Heart right ventricle (tissue), 16 donors: Measurements from ENCODE around the gene SYNPO2. TPM values are rescaled to one million over a fixed set of nuclear protein-coding genes. Genes with fewer than 3 reads are reported as not detected.
"Not testable (repeated sequence)": the region's sequence is repeated elsewhere in the genome, so short reads cannot be mapped to it uniquely, and the experiment has no call there.

ENCODE experiments used
- ATAC-seq, 8 donors: fragments of 200-7000 bp; cut with Tn5 transposase; one replicate each; pipeline ENCODE4 v1.9.1; 2020; ENCODE audit warnings: mild to moderate bottlenecking in 8 of 8, moderate library complexity in 8 of 8, moderate number of reproducible peaks in 1 of 8
- DNase-seq, 2 donors: peaks; one replicate each; pipeline ENCODE4 v3.0.0-alpha.2; 2020
- H3K27ac ChIP-seq, 10 donors: fragments of 200-600 bp; sonication (generic) in 2 of 10; one replicate each; pipeline versions ENCODE4 v1.5.0 to v1.8.0; 2020 to 2022; ENCODE audit warnings: mild to moderate bottlenecking in 3 of 10
- H3K27me3 ChIP-seq, 7 donors: fragments of 200-600 bp; one replicate each; pipeline ENCODE4 v1.8.0; 2021 to 2022; ENCODE audit warnings: mild to moderate bottlenecking in 2 of 7
- H3K36me3 ChIP-seq, 9 donors: fragments of 200-600 bp; sonication (generic) in 1 of 9; one replicate each; pipeline versions ENCODE4 v1.5.0 to v1.8.0; 2020 to 2022; ENCODE audit warnings: mild to moderate bottlenecking in 2 of 9
- H3K4me1 ChIP-seq, 9 donors: fragments of 200-600 bp; sonication (generic) in 1 of 9; one replicate each; pipeline versions ENCODE4 v1.5.0 to v1.8.0; 2020 to 2022; ENCODE audit warnings: mild to moderate bottlenecking in 4 of 9
- H3K4me3 ChIP-seq, 10 donors: fragments of 200-600 bp; sonication (generic) in 2 of 10; one replicate each; pipeline versions ENCODE4 v1.5.0 to v1.8.0; 2020 to 2022; ENCODE audit warnings: mild to moderate bottlenecking in 7 of 10, moderate library complexity in 2 of 10
- H3K9me3 ChIP-seq, 11 donors: fragments of 200-600 bp in 10 of 11; sonication (generic) in 2 of 11; one replicate each; pipeline versions ENCODE4 v1.5.0 to v1.8.0; 2013 to 2022; ENCODE audit warnings: mild to moderate bottlenecking in 2 of 11, control low read depth in 1 of 11, moderate library complexity in 1 of 11
- WGBS, 2 donors: extraction: QIAGEN DNeasy Blood & Tissue Kit; methylation state at CpG; one replicate each; pipeline ENCODE4 v1.1.7; 2013; ENCODE audit warnings: inconsistent platforms in 1 of 2; 5-methylcytosine and 5-hydroxymethylcytosine counted together
- intact Hi-C, 10 donors: fragments of 100-400 bp; cut with DNase I; formaldehyde crosslinking; loops; one replicate each; pipeline versions ENCODE4 v1.11.1 to v1.14.2; 2022
- polyA plus RNA-seq, 2 donors: library from polyadenylated mRNA; stranded (reverse); fragments of 200-250 nt; gene quantifications; one replicate each; pipeline ENCODE4 v1.2.3, GENCODE V29; 2013
- total RNA-seq, 10 donors: library from RNA; stranded (reverse); fragmentation: NEBNext Ultra II Directional in 3 of 10; extraction: Animal tissue kit (Norgen Biotek cat#: 25700) in 3 of 10; gene quantifications; one replicate each; pipeline versions ENCODE4 v1.2.1 to v1.2.4, GENCODE V29; 2021 to 2023
- TF ChIP-seq, protein P1 (sequence below), 9 donors: fragments of 200-600 bp; sonication (generic) in 2 of 9; IDR thresholded peaks; one replicate each; pipeline versions ENCODE4 v1.5.0 to v1.8.0; 2021 to 2022; ENCODE audit warnings: antibody characterized with exemption in 9 of 9, mild to moderate bottlenecking in 5 of 9, moderate library complexity in 1 of 9
- donor health status: Arrhythmogenic right ventricular cardiomyopathy.
- donor health status: ischemic (EF 13 %, LVEDD 7.1; RV severe dilation, severe dysfunction).
- donor health status: healthy with polysubstance abuse.
- donor health status: DM: no; HTN: yes; CAD: no.
- donor health status: DM: no; HTN: no; CAD: no.
- donor health status: ischemic (EF 25% LVEDD 6.9; RV normal size, moderate dysfunction).
- donor health status: ischemic (EF 25% LVEDD 5.7; RV mildly dilated, moderate dysfunction).
- donor health status: healthy.
- donor health status: DM: yes; HTN: yes; CAD: no.
- donor health status: Ischemic cardiomyopathy.
- donor health status: ischemic (EF 35%, LVEDD 5.7; RV mildly dilated, moderate dysfunction).
- donor health status: nonischemic (EF 11% LVEDD 7.7; RV severe dilation, severe dysfunction).
- donor health status: DM: yes; HTN: yes; CAD: no.
- donor health status: PGD.
- donor health status: ischemic (EF 29% LVEDD 5.4; RV normal size, mild dysfunction).
- donor health status: nonischemic (EF 23%, LVEDD 6.1; RV moderate dilation, normal function).

The SYNPO2 gene
- total and polyA plus RNA-seq, 12 donors: 27.5 to 405 (median 244) TPM

DNA sequence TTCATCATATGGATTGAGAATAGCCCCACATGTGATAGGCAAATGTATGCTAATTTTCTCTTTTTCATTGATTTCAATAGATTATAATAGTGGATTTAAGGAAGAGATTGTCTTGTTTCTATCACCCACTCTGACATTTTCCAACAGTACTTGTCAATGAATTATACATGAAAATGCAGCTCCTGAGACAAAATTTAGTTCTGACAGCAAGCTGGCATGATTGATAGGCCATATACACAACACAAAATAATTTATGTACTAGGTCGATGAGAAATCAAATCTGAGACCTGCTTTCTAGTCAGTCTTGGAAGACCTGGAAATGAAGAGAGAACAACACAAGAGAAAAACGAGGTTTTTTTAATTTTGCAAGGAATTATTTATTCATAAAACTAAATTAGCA lies 129.0 kb downstream of the SYNPO2 start:
- Histone ChIP-seq H3K4me3 (no peak overlapping the region), H3K4me1 (peaks cover 0 to 57% (median 18%) of the 10 kb centered on the region in 9 donors)
- intact Hi-C loops: no loop called here

GRCh38 chr4:119020158-119020557 lies 131.5 kb downstream of the SYNPO2 start:
- TF ChIP-seq, protein P1, sequence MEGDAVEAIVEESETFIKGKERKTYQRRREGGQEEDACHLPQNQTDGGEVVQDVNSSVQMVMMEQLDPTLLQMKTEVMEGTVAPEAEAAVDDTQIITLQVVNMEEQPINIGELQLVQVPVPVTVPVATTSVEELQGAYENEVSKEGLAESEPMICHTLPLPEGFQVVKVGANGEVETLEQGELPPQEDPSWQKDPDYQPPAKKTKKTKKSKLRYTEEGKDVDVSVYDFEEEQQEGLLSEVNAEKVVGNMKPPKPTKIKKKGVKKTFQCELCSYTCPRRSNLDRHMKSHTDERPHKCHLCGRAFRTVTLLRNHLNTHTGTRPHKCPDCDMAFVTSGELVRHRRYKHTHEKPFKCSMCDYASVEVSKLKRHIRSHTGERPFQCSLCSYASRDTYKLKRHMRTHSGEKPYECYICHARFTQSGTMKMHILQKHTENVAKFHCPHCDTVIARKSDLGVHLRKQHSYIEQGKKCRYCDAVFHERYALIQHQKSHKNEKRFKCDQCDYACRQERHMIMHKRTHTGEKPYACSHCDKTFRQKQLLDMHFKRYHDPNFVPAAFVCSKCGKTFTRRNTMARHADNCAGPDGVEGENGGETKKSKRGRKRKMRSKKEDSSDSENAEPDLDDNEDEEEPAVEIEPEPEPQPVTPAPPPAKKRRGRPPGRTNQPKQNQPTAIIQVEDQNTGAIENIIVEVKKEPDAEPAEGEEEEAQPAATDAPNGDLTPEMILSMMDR (IDR thresholded peaks at IDR 0.05): no peak
- Histone ChIP-seq H3K4me3 (no peak overlapping the region), H3K27ac (peak overlapping the region in 8 of 10 donors; percentile 3 to 76 (median 66)), H3K4me1 (peaks cover 0 to 59% (median 29%) of the 10 kb centered on the region in 9 donors), H3K9me3 (peaks cover 0 to 5% (median 0%) of the 10 kb centered on the region in 11 donors), H3K36me3 (peaks cover 0 to 19% (median 0%) of the 10 kb centered on the region in 9 donors), H3K27me3 (no peaks in the 10 kb centered on the region)
- 26 to 43% methylated on average over 1 of the region's 1 CpG for WGBS, 2 donors
- intact Hi-C loops: no loop called here
- ATAC-seq (peak in 7 of 8 donors; percentile 27 to 89 (median 68)), DNase-seq (no peak)

More for the DNA sequence above, 129.0 kb downstream of the SYNPO2 start:
- H3K36me3 ChIP-seq: no peaks in the 10 kb centered on the region
- peak overlapping the region in 3 of 10 donors; percentile 49 to 75 (median 60) for H3K27ac ChIP-seq
- WGBS, 2 donors: 85 to 89% methylated on average over 2 of the region's 2 CpGs
- ATAC-seq: no peak
- peaks cover 0 to 5% (median 0%) of the 10 kb centered on the region in 11 donors for H3K9me3 ChIP-seq
- H3K27me3 ChIP-seq: no peaks in the 10 kb centered on the region
- no peak for DNase-seq
- TF ChIP-seq, protein P1 (IDR thresholded peaks at IDR 0.05): no peak

- H3K27ac ChIP-seq: peak overlapping the region in 4 of 10 donors; percentile 64 to 92 (median 77)
- intact Hi-C loops, DNase-seq, ATAC-seq, H3K27me3 ChIP-seq, H3K4me3 ChIP-seq, H3K9me3 ChIP-seq: not testable (repeated sequence)
- H3K36me3 ChIP-seq: peaks cover 0 to 19% (median 0%) of the 10 kb centered on the region in 9 donors
- WGBS, 2 donors: 96 to 98% methylated on average over 4 of the region's 4 CpGs
- H3K4me1 ChIP-seq: peaks cover 7 to 64% (median 42%) of the 10 kb centered on the region in 9 donors
These were observed 133.9 kb downstream of the SYNPO2 start for GRCh38 chr4:119022520-119022919.

GRCh38 chr4:119024102-119024501 lies 135.4 kb downstream of the SYNPO2 start:
- ATAC-seq: no peak
- Histone ChIP-seq H3K9me3 (no peaks in the 10 kb centered on the region), H3K4me1 (peaks cover 7 to 79% (median 54%) of the 10 kb centered on the region in 9 donors), H3K36me3 (peaks cover 0 to 19% (median 0%) of the 10 kb centered on the region in 9 donors), H3K27ac (peak overlapping the region in 7 of 10 donors; percentile 5 to 92 (median 87)), H3K27me3 (no peaks in the 10 kb centered on the region), H3K4me3 (no peak overlapping the region)
- intact Hi-C loops: no loop called here
- TF ChIP-seq, protein P1 (IDR thresholded peaks at IDR 0.05): no peak
- no peak for DNase-seq
- 78 to 84% methylated on average over 4 of the region's 4 CpGs for WGBS, 2 donors

DNA sequence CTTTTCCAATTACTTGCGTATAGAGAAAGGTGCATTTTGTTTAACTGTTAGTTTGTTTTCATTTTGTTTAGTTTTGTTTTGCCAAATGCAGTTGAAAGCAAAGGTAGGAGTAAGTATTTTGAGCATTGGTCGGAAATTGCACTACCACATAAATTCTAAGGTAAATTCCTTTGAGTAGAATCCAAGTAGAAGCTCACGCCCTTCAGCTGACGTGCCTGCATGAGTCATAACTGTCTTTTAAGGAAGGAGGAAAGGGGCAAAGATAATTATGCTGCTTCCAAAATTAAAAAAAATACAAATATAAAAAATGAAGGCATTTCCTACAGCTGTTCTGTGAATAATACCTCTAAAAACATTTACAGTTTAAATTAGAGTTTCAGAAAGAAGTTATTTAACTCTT lies 136.8 kb downstream of the SYNPO2 start:
- Histone ChIP-seq H3K4me1 (peaks cover 7 to 72% (median 43%) of the 10 kb centered on the region in 9 donors), H3K36me3 (peaks cover 0 to 28% (median 3%) of the 10 kb centered on the region in 9 donors), H3K27me3 (no peaks in the 10 kb centered on the region), H3K9me3 (no peaks in the 10 kb centered on the region), H3K4me3 (peak overlapping the region in 4 of 10 donors; percentile 0 to 30 (median 10)), H3K27ac (peak overlapping the region; percentile 41 to 92 (median 86))
- DNase-seq (no peak), ATAC-seq (peak in 5 of 8 donors; percentile 22 to 70 (median 64))
- TF ChIP-seq, protein P1 (IDR thresholded peaks at IDR 0.05): no peak
- WGBS, 2 donors: 36 to 45% methylated on average over 4 of the region's 4 CpGs
- intact Hi-C loops: loop anchor here in 2 of 10 donors (5.0 kb wide), 2 partner anchors 33 to 43 kb away; no protein-coding TSS in a partner anchor
